KOPT-K1 (cell line): ENCODE measurements around the gene CLCF1.
"Not testable (repeated sequence)": the region's sequence is repeated elsewhere in the genome, so short reads cannot be mapped to it uniquely, and the experiment has no call there.

Experiments used
- H3K27ac ChIP-seq: fragments of 200-600 bp; sonication (generic); 2 replicates; pipeline ENCODE4 v1.5.1; 2016; ENCODE audit warnings: antibody characterized with exemption, mild to moderate bottlenecking, low read depth, low read length; ENCODE audit not compliant: poor library complexity, severe bottlenecking
- H3K36me3 ChIP-seq: fragments of 200-600 bp; sonication (generic); 2 replicates; pipeline ENCODE4 v1.5.1; 2017; ENCODE audit warnings: antibody characterized with exemption, mild to moderate bottlenecking, low read length, moderate library complexity; ENCODE audit not compliant: insufficient read depth
- H3K9me3 ChIP-seq: fragments of 200-600 bp; sonication (generic); 2 replicates; pipeline ENCODE4 v1.5.1; 2017; ENCODE audit warnings: antibody characterized with exemption, low read length, mild to moderate bottlenecking; ENCODE audit not compliant: insufficient read depth, poor library complexity, severe bottlenecking

The CLCF1 gene

DNA sequence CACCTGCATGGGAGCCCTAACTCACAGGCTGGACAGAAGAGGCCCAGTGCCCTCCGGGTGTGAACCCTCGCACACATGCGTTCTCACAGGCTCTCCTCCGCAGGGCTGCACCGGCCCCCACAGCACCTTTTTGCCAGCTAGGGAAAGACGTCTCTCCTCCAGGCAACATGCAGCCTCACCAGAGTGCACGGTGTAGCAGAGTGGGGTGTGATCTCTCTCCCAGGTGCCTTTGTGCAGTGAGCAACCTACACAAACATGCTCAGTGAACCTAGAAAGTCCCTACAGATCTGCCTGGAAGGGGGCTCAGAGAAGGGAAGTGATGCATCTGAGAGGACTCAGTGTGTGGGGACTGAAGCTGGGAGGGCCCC is 38.4 kb upstream of the CLCF1 start:
- Histone ChIP-seq H3K36me3 (peaks cover 25% of the 10 kb centered on the region), H3K9me3 (no peaks in the 10 kb centered on the region), H3K27ac (peak overlapping the region; percentile 96)

- Histone ChIP-seq H3K9me3 (no peaks in the 10 kb centered on the region), H3K36me3 (peaks cover 31% of the 10 kb centered on the region), H3K27ac (peak overlapping the region; percentile 96)
Measured at GRCh38 chr11:67410984-67411784, 37.8 kb upstream of the CLCF1 start.

DNA sequence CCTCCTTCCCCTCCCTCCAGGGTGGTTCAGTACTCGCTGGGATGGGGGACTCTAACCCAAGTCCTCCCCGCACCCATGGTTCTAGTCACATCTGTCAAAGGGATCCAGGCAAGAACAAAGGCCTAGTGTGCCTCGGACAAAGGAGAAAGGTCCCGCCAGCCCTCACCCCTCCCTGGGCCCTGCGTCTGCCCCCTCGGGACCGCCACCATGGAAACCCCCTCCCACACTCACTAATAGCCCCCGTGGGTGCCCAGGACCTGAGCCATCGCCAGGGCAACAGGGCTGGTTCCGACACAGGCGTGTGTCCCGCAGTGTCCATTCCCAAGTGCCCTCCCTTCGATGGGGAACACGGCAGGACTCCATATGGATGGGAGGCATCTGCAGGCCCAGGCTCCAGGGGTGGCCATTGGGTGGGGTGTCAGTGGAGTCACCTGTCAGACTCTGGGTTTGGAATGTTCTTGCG is 37.0 kb upstream of the CLCF1 start:
- peaks cover 39% of the 10 kb centered on the region for H3K36me3 ChIP-seq
- H3K27ac ChIP-seq = peak overlapping the region; percentile 96

GRCh38 chr11:67409781-67410368 is 36.5 kb upstream of the CLCF1 start:
- Histone ChIP-seq H3K9me3 (no peaks in the 10 kb centered on the region), H3K36me3 (peaks cover 44% of the 10 kb centered on the region), H3K27ac (peak overlapping the region; percentile 96)

More for the DNA sequence above, 37.0 kb upstream of the CLCF1 start:
- no peaks in the 10 kb centered on the region for H3K9me3 ChIP-seq

DNA sequence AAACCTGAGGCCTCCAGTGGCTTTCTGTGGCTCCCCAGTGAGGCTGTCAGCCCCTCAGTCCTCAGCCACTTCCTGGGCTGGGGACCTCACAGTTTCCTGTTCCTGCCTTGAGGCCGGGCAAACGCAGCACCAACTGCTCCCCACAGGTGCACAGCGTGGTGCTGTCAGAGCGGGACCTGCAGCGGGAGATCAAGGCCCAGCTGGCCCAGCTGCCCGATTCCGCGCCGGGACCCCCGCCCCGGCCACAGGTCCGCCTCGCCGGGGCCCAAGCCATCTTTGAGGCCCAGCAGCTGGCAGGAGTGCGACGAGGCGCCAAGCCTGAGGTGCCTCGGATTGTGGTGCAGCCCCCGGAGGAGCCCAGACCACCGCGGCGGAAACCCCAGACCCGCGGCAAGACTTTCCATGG is 35.9 kb upstream of the CLCF1 start:
- Histone ChIP-seq H3K36me3 (peaks cover 44% of the 10 kb centered on the region), H3K27ac (peak overlapping the region; percentile 96), H3K9me3 (no peaks in the 10 kb centered on the region)

GRCh38 chr11:67408437-67409200 is 35.2 kb upstream of the CLCF1 start:
- Histone ChIP-seq H3K36me3 (peaks cover 44% of the 10 kb centered on the region), H3K9me3 (no peaks in the 10 kb centered on the region), H3K27ac (peak overlapping the region; percentile 96)

GRCh38 chr11:67407688-67408163 is 34.3 kb upstream of the CLCF1 start:
- Histone ChIP-seq H3K27ac (peak overlapping the region; percentile 96), H3K36me3 (peaks cover 44% of the 10 kb centered on the region), H3K9me3 (no peaks in the 10 kb centered on the region)

- H3K36me3 ChIP-seq = peaks cover 44% of the 10 kb centered on the region
- peak overlapping the region; percentile 96 for H3K27ac ChIP-seq
- H3K9me3 ChIP-seq = no peaks in the 10 kb centered on the region
Measured at GRCh38 chr11:67406969-67407687, 33.7 kb upstream of the CLCF1 start.

DNA sequence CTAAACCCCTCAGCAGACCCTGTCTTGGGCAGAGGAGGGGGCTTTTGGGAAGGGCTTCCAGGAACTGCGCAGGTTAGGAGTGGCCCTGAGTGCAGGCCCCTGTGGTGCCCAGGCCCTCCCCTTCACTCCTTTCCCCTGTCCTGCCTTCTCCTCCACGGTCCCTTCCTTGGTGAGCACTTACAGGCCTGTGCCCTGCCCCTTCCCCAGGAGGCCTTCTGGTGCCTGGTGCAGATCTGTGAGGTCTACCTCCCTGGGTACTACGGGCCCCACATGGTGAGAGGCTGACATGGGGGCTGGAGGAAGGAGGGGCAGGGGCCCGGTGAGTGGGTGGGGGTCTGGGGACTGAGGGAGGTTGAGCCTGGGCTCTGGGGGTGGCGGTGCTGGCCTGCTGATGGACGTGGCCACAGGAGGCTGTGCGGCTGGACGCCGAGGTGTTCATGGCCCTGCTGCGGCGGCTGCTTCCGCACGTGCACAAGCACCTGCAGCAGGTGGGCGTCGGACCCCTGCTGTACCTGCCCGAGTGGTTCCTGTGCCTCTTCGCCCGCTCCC is 33.1 kb upstream of the CLCF1 start:
- Histone ChIP-seq H3K27ac (peak overlapping the region; percentile 96), H3K9me3 (no peaks in the 10 kb centered on the region), H3K36me3 (peaks cover 44% of the 10 kb centered on the region)

- Histone ChIP-seq H3K36me3 (peaks cover 48% of the 10 kb centered on the region), H3K27ac (peak overlapping the region; percentile 96), H3K9me3 (no peaks in the 10 kb centered on the region)
Measured at GRCh38 chr11:67405688-67406339, 32.4 kb upstream of the CLCF1 start.

GRCh38 chr11:67405196-67405567 is 31.8 kb upstream of the CLCF1 start:
- Histone ChIP-seq H3K9me3 (no peaks in the 10 kb centered on the region), H3K36me3 (peaks cover 49% of the 10 kb centered on the region), H3K27ac (peak overlapping the region; percentile 96)

DNA sequence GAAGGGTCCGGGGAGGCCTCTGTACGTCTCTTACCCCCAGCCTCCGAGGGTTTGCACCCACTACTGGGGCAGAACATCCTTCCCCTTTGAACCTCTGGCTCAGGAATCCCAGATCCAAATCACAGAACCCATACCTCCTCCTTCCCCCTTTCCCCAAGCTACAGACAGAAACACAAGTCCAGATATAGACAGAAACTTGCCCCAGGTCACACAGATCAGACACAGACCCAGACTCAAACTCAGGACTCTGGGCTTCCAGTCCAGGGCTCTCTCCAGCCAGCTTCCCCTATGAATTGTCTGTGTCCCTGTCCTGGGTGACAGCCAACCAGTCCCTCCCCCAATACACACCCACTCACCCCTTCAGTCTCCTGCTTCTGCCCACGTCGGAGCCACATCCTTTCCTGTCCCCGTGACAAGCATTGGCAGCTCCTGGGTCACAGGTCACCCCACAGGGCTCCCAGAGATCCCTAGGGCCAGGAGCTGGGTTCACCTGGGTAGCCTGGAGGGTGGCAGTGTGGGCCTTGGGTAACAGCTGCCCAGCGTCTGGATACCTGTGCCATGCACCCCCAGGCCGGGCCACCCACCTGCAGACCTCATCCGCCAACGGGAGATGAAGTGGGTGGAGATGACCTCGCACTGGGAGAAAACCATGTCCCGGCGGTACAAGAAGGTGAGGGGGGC is 31.3 kb upstream of the CLCF1 start:
- Histone ChIP-seq H3K36me3 (peaks cover 48% of the 10 kb centered on the region), H3K27ac (peak overlapping the region; percentile 96), H3K9me3 (no peaks in the 10 kb centered on the region)

DNA sequence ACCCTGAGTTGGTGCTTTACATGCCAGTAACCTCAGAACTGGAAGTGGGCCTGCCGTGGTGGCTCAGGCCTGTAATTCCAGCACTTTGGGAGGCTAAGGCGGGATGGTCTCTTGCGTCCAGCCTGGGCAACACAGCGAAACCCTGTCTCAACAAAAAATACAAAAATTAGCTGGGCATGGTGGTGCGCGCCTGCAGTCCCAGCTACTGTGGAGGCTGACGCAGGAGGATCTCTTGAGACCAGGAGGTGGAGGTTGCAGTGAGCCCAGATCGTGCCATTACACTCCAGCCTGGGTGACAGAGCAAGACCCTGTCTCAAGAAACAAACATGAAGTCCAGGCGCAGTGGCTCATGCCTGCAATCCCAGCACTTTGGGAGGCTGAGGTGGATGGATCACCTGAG is 29.7 kb upstream of the CLCF1 start:
- Histone ChIP-seq H3K27ac (peak overlapping the region; percentile 96), H3K36me3 (peaks cover 62% of the 10 kb centered on the region)
- H3K9me3 ChIP-seq = not testable (repeated sequence)
